ENCODE results near the gene PDK2. TPM values are rescaled to one million over a fixed set of nuclear protein-coding genes. Genes with fewer than 3 reads are reported as not detected.

The PDK2 gene
- total RNA-seq, 4 donors from 2014 or later, result 33.2 to 114 (median 69.6) TPM

DNA sequence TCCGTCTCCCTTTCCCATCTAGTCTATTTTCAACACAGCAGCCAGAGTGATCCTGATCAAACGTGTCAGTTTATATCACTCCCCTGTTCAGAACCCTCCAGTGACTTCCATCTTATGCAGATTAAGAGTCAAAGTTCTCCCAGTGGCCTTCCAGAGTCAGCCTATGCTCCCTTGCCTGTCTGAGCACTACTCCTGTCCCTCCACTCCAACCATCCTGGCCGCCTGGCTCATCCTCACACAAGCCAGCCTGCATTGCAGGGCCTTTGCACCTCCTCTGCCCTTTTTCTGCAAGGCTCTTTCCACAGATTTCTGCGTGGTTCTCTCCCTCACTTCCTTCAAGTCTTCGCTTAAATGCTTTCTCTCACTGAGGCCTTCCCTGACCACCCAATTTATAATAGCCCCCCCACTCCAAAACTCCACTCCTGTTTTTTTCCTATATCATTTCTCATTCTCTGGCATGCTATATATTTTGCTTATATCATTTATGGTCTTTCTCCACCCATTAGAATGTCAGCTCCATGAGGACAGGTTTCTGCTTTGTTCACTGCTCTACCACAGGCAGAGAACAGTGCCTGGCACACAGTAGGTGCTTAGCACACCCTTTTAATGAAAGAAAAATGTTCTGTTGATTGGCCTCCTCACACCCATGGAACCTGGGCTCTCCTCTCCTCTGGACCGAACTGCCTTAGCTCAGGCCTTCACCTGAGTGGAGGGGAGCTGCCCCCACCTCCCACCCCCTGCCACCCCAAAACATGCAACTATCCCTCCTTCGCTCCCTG lies 25.5 kb downstream of the PDK2 start:
- no peak overlapping the region for H3K4me3 ChIP-seq
- no peak overlapping the region for H3K27ac ChIP-seq
- H3K27me3 ChIP-seq, result peaks cover 13% of the 10 kb centered on the region
- TF ChIP-seq EP300 (IDR thresholded peaks at IDR 0.05) (no peak), POLR2AphosphoS5 (IDR thresholded peaks at IDR 0.05) (no peak), POLR2A (IDR thresholded peaks at IDR 0.05) (no peak)
- TF ChIP-seq, protein P1, sequence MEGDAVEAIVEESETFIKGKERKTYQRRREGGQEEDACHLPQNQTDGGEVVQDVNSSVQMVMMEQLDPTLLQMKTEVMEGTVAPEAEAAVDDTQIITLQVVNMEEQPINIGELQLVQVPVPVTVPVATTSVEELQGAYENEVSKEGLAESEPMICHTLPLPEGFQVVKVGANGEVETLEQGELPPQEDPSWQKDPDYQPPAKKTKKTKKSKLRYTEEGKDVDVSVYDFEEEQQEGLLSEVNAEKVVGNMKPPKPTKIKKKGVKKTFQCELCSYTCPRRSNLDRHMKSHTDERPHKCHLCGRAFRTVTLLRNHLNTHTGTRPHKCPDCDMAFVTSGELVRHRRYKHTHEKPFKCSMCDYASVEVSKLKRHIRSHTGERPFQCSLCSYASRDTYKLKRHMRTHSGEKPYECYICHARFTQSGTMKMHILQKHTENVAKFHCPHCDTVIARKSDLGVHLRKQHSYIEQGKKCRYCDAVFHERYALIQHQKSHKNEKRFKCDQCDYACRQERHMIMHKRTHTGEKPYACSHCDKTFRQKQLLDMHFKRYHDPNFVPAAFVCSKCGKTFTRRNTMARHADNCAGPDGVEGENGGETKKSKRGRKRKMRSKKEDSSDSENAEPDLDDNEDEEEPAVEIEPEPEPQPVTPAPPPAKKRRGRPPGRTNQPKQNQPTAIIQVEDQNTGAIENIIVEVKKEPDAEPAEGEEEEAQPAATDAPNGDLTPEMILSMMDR (IDR thresholded peaks at IDR 0.05), result no peak
- peaks cover 9% of the 10 kb centered on the region for H3K4me1 ChIP-seq
- H3K36me3 ChIP-seq, result no peaks in the 10 kb centered on the region
- no peak for DNase-seq (ENCODE audit: low spot score in 2 of 2)
- 88% methylated on average over 7 of the region's 7 CpGs for WGBS
- H3K9me3 ChIP-seq, result no peaks in the 10 kb centered on the region

DNA sequence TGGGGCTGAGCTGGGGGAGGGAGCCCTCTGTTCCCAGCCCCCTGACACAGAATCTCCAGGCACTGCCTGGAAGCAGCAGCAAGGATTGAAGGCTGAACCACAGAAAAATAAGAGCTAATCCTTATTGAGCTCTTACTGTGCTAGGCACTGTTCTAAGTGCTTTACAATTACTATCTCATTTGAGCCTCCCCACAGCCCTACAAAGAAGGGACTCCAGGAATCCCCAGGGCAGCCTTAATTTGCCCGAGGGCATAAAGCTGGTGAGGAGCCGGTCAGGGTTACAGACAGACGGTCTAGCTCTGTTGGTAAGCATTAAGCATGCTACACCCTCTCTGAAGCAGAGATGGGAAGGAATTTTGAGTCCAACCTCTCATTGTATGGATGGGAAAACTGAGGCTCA lies 27.8 kb downstream of the PDK2 start:
- whole genome bisulfite sequencing, result 92% methylated on average over 3 of the region's 3 CpGs
- TF ChIP-seq POLR2AphosphoS5 (IDR thresholded peaks at IDR 0.05) (no peak), EP300 (IDR thresholded peaks at IDR 0.05) (no peak)
- Histone ChIP-seq H3K4me1 (no peaks in the 10 kb centered on the region), H3K9me3 (no peaks in the 10 kb centered on the region), H3K36me3 (no peaks in the 10 kb centered on the region), H3K27me3 (peaks cover 8% of the 10 kb centered on the region), H3K4me3 (no peak overlapping the region), H3K27ac (no peak overlapping the region)
- DNase-seq (ENCODE audit: low spot score in 2 of 2), result no peak

DNA sequence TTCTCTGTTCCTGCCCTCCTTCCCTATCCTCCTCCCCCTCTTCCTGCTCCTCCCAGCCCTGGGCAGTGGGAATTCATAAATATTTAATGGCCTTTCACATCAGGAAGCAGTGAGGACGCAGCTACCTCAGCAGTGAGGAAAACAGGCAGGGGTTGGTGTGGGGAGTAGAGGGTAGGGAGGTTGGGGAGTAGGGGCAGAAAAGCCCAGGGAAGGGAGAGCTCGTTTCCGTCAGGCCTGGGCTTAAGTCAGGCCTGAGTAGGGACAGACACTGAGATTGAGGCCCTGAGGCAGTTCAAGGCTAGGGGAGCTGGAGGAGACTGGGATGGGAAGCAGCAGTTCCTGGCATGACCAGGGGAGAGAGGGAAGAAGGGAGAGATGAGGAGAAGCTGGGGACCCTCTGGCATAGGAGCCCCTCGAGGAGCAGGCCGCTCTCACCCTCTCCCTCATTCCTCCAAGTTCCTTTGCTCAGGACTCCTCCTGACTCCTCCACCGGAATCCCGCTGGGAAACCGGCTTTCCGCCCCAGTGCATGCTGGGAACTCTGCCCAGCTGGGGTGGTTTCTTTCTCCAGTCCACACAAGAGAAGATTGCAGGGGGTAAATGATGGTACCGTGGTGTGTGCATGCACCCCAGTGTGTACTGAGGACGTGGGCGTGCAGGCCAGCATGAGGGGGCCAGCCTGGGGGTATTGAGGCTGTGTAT lies 28.6 kb downstream of the PDK2 start:
- WGBS, result 52% methylated on average over 12 of the region's 12 CpGs
- H3K4me1 ChIP-seq, result peaks cover 5% of the 10 kb centered on the region
- peaks cover 10% of the 10 kb centered on the region for H3K27me3 ChIP-seq
- no peaks in the 10 kb centered on the region for H3K36me3 ChIP-seq
- TF ChIP-seq, protein P1 (IDR thresholded peaks at IDR 0.05), result no peak
- no peak for TF ChIP-seq EP300 (IDR thresholded peaks at IDR 0.05)
- H3K9me3 ChIP-seq, result no peaks in the 10 kb centered on the region
- no peak overlapping the region for H3K27ac ChIP-seq
- no peak overlapping the region for H3K4me3 ChIP-seq
- DNase-seq (ENCODE audit: low spot score in 2 of 2), result no peak

DNA sequence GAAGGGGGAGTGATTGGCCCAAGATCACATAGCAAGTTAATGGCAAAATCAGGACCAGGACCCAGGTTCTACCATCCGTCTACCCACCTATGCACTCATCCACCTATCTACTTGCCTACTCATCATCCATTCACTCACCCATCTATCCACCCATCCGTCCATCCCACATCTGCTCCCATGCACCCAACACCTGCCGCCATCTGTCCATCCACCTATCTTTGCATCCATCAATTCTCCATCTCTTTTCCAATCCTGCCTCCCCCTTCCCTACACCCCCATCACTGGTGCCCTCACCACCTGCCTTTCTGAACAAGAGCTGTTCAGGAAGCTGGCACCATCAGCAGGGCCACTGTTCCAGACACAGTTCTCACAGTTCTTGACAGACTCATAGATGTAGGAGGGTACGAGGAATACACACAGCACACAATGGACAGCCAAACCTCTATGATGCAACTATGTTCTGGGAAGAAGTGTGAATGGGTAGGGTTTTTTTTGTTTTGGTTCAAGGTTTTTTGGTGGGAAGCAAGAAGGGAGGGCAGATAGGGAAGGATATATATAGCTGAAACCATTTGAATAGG lies 30.4 kb downstream of the PDK2 start:
- Histone ChIP-seq H3K9me3 (no peaks in the 10 kb centered on the region), H3K27me3 (peaks cover 25% of the 10 kb centered on the region), H3K36me3 (no peaks in the 10 kb centered on the region), H3K4me3 (no peak overlapping the region), H3K27ac (no peak overlapping the region), H3K4me1 (peaks cover 22% of the 10 kb centered on the region)
- 97% methylated on average over 4 of the region's 4 CpGs for WGBS
- TF ChIP-seq EP300 (IDR thresholded peaks at IDR 0.05) (no peak), POLR2AphosphoS5 (IDR thresholded peaks at IDR 0.05) (no peak), POLR2A (IDR thresholded peaks at IDR 0.05) (no peak)
- TF ChIP-seq, protein P1 (IDR thresholded peaks at IDR 0.05), result no peak
- no peak for DNase-seq (ENCODE audit: low spot score in 2 of 2)

DNA sequence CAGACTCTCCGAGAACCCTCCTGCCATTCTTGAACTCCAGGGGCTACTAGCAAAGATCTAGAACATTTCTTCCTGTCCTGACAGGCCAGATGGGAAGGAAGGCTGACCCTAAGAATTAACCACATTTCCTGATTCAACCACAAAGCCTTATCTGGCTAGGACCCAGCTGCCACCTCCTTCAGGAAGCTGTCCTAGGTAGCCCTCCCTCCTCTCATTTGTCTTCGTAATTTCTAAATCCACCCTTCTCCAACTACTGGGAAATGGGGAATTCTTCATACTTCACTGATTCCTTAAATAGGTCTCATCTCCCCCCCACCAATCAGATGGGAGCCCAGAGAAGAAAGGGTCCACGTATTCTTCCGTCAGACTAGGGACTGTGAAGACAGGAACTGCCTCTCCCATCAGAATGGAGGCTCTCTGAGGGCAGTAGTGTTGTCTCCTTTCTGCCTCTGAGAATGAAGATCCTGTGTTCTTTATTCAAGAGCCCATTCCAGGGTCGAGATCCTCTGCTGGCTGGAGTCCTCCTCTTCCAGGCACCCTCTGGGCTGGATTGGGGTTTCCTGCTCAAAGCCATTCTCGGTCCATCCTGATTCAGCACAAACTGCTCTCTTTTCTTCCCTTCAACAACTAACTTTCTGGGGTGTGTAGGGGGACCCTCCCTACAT lies 32.7 kb downstream of the PDK2 start:
- Histone ChIP-seq H3K4me1 (peaks cover 27% of the 10 kb centered on the region), H3K4me3 (no peak overlapping the region), H3K27me3 (peaks cover 25% of the 10 kb centered on the region), H3K27ac (no peak overlapping the region), H3K36me3 (no peaks in the 10 kb centered on the region), H3K9me3 (no peaks in the 10 kb centered on the region)
- no peak for DNase-seq (ENCODE audit: low spot score in 2 of 2)
- WGBS, result 70% methylated on average over 6 of the region's 6 CpGs
- no peak for TF ChIP-seq POLR2AphosphoS5 (IDR thresholded peaks at IDR 0.05)
